Smooth muscle cell (in vitro differentiated cells): ENCODE results near the gene MCF2L. TPM values are rescaled to one million over a fixed set of nuclear protein-coding genes. Genes with fewer than 3 reads are reported as not detected.

Source experiments
- DNase-seq: peaks from one replicate; lab custom pipeline; 2025; ENCODE audit not compliant: unreplicated experiment; lab: John Stamatoyannopoulos, UW
- H2AFZ ChIP-seq: fragments of 200-600 bp; sonication (generic); 2 replicates; pipeline ENCODE4 v1.6.0; 2016; ENCODE audit warnings: antibody characterized with exemption, low read depth, mild to moderate bottlenecking
- H3F3A ChIP-seq: fragments of 200-600 bp; sonication (generic); 2 replicates; pipeline ENCODE4 v1.6.0; 2017; ENCODE audit warnings: antibody characterized with exemption, low read depth
- H3K27ac ChIP-seq: fragments of 200-600 bp; sonication (generic); 2 replicates; pipeline ENCODE4 v1.5.1; 2016; ENCODE audit warnings: low read depth, mild to moderate bottlenecking
- H3K27me3 ChIP-seq: fragments of 200-600 bp; sonication (generic); 2 replicates; pipeline ENCODE4 v1.6.1; 2016; ENCODE audit warnings: low read depth, mild to moderate bottlenecking
- H3K36me3 ChIP-seq: fragments of 200-600 bp; sonication (generic); 2 replicates; pipeline ENCODE4 v1.5.1; 2016; ENCODE audit warnings: low read depth
- H3K4me1 ChIP-seq: fragments of 200-600 bp; sonication (generic); 2 replicates; pipeline ENCODE4 v1.5.1; 2016; ENCODE audit warnings: low read depth
- H3K4me2 ChIP-seq: fragments of 200-600 bp; sonication (generic); 2 replicates; pipeline ENCODE4 v1.6.0; 2016; ENCODE audit warnings: mild to moderate bottlenecking
- H3K4me3 ChIP-seq: fragments of 200-600 bp; sonication (generic); 2 replicates; pipeline ENCODE4 v1.5.1; 2016; ENCODE audit warnings: mild to moderate bottlenecking
- H3K79me2 ChIP-seq: fragments of 200-600 bp; sonication (generic); 2 replicates; pipeline ENCODE4 v1.6.0; 2016; ENCODE audit warnings: low read depth, mild to moderate bottlenecking
- H3K9ac ChIP-seq: fragments of 200-600 bp; sonication (generic); 2 replicates; pipeline ENCODE4 v1.6.0; 2016; ENCODE audit warnings: low read depth
- H3K9me3 ChIP-seq: fragments of 200-600 bp; sonication (generic); replicated peaks from 2 replicates; pipeline ENCODE4 v1.5.1; 2016; ENCODE audit warnings: low read depth
- H4K20me1 ChIP-seq: fragments of 200-600 bp; sonication (generic); 2 replicates; pipeline ENCODE4 v1.6.0; 2016; ENCODE audit warnings: low read depth
- WGBS: methylation state at CpG from one replicate; pipeline ENCODE4 v1.1.7; 2016; ENCODE audit warnings: low lambda C conversion rate; 5-methylcytosine and 5-hydroxymethylcytosine counted together
- polyA plus RNA-seq: library from polyadenylated mRNA; unstranded; fragments of >200 nt; fragmentation: Nextera tagmentation; extraction: Ambion mirVana; gene quantifications from 2 replicates; pipeline ENCODE4 v1.2.1, GENCODE V29; 2016
- total RNA-seq: library from RNA; depleted of rRNA; stranded (reverse); fragments of >200 nt; gene quantifications from 2 replicates; pipeline ENCODE4 v1.2.3, GENCODE V29; 2014
- TF ChIP-seq, protein P1 (sequence below): fragments of 200-600 bp; sonication (generic); IDR thresholded peaks from 2 replicates; pipeline ENCODE4 v1.5.1; 2017; ENCODE audit warnings: borderline replicate concordance, mild to moderate bottlenecking, antibody characterized with exemption; ENCODE audit not compliant: insufficient read depth, poor library complexity, severe bottlenecking

MCF2L gene
- total and polyA plus RNA-seq, 2 experiments from 2014 or later, result 0.54 to 7.6 TPM

DNA sequence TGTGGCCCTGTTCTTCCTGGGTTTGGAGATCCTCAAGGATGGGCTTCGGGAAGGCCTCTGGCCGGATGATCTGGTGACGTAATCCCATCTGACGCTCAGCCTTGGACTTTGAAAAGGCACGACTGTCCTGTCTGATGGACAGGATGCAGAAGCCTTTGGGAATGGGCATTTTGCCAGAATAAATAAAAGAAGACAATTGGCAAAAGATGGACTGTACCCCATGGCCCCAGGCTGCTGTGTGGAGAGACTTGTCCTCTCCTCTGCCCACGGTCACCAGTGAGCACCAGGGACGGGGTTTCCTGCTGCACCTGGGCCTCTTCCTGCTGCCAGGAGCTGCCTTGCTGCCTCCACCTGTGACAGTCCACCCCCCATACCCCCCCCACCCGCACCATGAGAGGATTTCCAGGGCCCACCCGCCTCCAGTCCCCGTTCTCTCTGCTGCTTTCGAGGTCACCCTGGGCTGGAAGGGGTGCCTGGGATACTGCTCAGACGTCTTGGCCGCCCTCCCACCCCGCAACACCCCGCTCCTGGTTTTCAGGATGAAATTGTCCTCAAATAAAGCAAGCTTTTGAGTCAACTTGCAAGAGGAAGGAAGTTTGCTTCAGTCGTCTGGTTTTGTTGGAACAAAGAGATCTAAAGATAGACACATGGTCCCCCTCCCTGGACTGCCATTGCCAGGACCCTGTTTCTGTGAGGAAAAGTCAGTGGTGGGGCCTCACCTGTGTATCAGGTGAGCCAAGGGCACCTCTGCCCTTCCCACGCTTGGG lies 40.9 kb downstream of the MCF2L start:
- H2AFZ ChIP-seq, result no peak overlapping the region
- H4K20me1 ChIP-seq, result no peaks in the 10 kb centered on the region
- 74% methylated on average over 17 of the region's 17 CpGs for WGBS
- H3K4me2 ChIP-seq, result no peak overlapping the region
- H3K4me3 ChIP-seq, result no peak overlapping the region
- H3K79me2 ChIP-seq, result no peaks in the 10 kb centered on the region
- no peaks in the 10 kb centered on the region for H3F3A ChIP-seq
- H3K36me3 ChIP-seq, result no peaks in the 10 kb centered on the region
- H3K27ac ChIP-seq, result no peak overlapping the region
- H3K9me3 ChIP-seq, result no peaks in the 10 kb centered on the region
- H3K27me3 ChIP-seq, result no peaks in the 10 kb centered on the region
- H3K9ac ChIP-seq, result no peak overlapping the region
- TF ChIP-seq, protein P1, sequence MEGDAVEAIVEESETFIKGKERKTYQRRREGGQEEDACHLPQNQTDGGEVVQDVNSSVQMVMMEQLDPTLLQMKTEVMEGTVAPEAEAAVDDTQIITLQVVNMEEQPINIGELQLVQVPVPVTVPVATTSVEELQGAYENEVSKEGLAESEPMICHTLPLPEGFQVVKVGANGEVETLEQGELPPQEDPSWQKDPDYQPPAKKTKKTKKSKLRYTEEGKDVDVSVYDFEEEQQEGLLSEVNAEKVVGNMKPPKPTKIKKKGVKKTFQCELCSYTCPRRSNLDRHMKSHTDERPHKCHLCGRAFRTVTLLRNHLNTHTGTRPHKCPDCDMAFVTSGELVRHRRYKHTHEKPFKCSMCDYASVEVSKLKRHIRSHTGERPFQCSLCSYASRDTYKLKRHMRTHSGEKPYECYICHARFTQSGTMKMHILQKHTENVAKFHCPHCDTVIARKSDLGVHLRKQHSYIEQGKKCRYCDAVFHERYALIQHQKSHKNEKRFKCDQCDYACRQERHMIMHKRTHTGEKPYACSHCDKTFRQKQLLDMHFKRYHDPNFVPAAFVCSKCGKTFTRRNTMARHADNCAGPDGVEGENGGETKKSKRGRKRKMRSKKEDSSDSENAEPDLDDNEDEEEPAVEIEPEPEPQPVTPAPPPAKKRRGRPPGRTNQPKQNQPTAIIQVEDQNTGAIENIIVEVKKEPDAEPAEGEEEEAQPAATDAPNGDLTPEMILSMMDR, result no peak
- no peak for DNase-seq
- H3K4me1 ChIP-seq, result no peaks in the 10 kb centered on the region

DNA sequence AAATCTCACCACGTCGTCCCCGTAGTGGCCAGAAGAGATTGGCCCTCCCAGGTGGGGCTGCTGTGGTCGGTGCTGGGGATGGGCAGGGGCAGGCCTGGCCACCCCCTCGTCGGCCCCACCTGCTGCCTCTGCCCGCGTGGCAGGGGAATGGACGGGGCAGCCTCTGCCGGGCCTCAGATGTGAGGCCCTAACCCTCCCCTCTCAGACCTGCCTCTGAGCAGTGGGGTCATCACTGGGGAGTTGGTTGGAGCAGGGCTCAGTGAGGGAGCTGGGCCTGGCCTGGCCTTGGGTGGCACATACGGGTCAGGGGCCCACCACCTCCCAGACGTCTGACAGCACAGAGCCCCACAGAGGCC lies 41.5 kb downstream of the MCF2L start:
- Histone ChIP-seq H3K4me2 (no peak overlapping the region), H3K27ac (no peak overlapping the region), H3K4me1 (no peaks in the 10 kb centered on the region), H3K4me3 (no peak overlapping the region), H3F3A (no peaks in the 10 kb centered on the region), H2AFZ (no peak overlapping the region), H3K9me3 (no peaks in the 10 kb centered on the region), H3K9ac (no peak overlapping the region), H3K36me3 (no peaks in the 10 kb centered on the region), H4K20me1 (no peaks in the 10 kb centered on the region), H3K27me3 (no peaks in the 10 kb centered on the region), H3K79me2 (no peaks in the 10 kb centered on the region)
- TF ChIP-seq, protein P1, result no peak
- 93% methylated on average over 12 of the region's 12 CpGs for WGBS
- DNase-seq, result no peak

GRCh38 chr13:113013303-113013702 lies 44.3 kb downstream of the MCF2L start:
- Histone ChIP-seq H4K20me1 (no peaks in the 10 kb centered on the region), H3K4me1 (no peaks in the 10 kb centered on the region), H3K27ac (peak overlapping the region; percentile 42), H3K27me3 (no peaks in the 10 kb centered on the region), H3K4me3 (no peak overlapping the region), H3K9ac (no peak overlapping the region), H3F3A (no peaks in the 10 kb centered on the region), H3K4me2 (no peak overlapping the region), H2AFZ (no peak overlapping the region), H3K9me3 (no peaks in the 10 kb centered on the region), H3K36me3 (no peaks in the 10 kb centered on the region), H3K79me2 (no peaks in the 10 kb centered on the region)
- TF ChIP-seq, protein P1, result no peak
- 73% methylated on average over 9 of the region's 9 CpGs for WGBS
- DNase-seq, result no peak
